K562 (cell line): ENCODE measurements around the gene RPL28. TPM values are rescaled to one million over a fixed set of nuclear protein-coding genes. Genes with fewer than 3 reads are reported as not detected.

Source experiments
- DNMT1 ChIP-seq: fragments of 450-650 bp; IDR thresholded peaks from 2 replicates; pipeline ENCODE4 v1.6.1; 2016; ENCODE audit warnings: antibody characterized with exemption, mild to moderate bottlenecking
- NFYB ChIP-seq: IDR thresholded peaks from 2 replicates; pipeline ENCODE4 v1.6.1; 2011; ENCODE audit warnings: mild to moderate bottlenecking, moderate library complexity; ENCODE audit not compliant: insufficient read length; ENCODE audit errors: extremely low read depth
- NONO ChIP-seq, 2 experiments: fragments of 200-400 bp in 1 of 2; fragments of 450-650 bp in 1 of 2; formaldehyde crosslinking in 1 of 2; IDR thresholded peaks; 2 replicates each; pipeline ENCODE4 v1.6.1; 2017; ENCODE audit warnings: low read depth in 2 of 2, mild to moderate bottlenecking in 2 of 2, moderate library complexity in 2 of 2, low read length in 1 of 2
- PCBP2 ChIP-seq: fragments of 200-400 bp; formaldehyde crosslinking; IDR thresholded peaks from 2 replicates; pipeline ENCODE4 v1.6.1; 2018; ENCODE audit warnings: low read length, low read depth, mild to moderate bottlenecking, moderate library complexity; ENCODE audit not compliant: poor library complexity, severe bottlenecking
- POLR2A ChIP-seq: fragments of 450-650 bp; conservative IDR thresholded peaks from 2 replicates; pipeline ENCODE4 v1.6.1; 2016
- POLR2B ChIP-seq: fragments of 450-650 bp; IDR thresholded peaks from 2 replicates; pipeline ENCODE4 v1.6.1; 2018; ENCODE audit warnings: low read depth; ENCODE audit not compliant: partially characterized antibody
- RCOR1 ChIP-seq, 2 experiments: IDR thresholded peaks; 2 replicates each; pipeline ENCODE4 v1.6.1; 2012; ENCODE audit warnings: low read depth in 2 of 2, low read length in 2 of 2, borderline replicate concordance in 1 of 2, improper control_type of control experiment in 1 of 2
- STAT5A ChIP-seq: IDR thresholded peaks from 2 replicates; pipeline ENCODE4 v1.6.1; 2012; ENCODE audit warnings: low read length, inconsistent platforms, borderline replicate concordance
- TEAD1 ChIP-seq, 2 experiments: fragments of 450-650 bp in 1 of 2; sonication (generic) in 1 of 2; formaldehyde crosslinking; IDR thresholded peaks; 2 replicates each; pipeline versions ENCODE4 v1.4.0 to v1.8.0; 2020 to 2022; ENCODE audit warnings: mild to moderate bottlenecking in 2 of 2, missing genetic modification reagents in 1 of 2
- ZBED1 ChIP-seq: IDR thresholded peaks from 2 replicates; pipeline ENCODE4 v1.6.1; 2014
- ZFP36 ChIP-seq: fragments of 150-350 bp; IDR thresholded peaks from 2 replicates; pipeline ENCODE4 v1.6.1; 2018; ENCODE audit warnings: low read length, low read depth; ENCODE audit not compliant: partially characterized antibody
- ZNF780A ChIP-seq: fragments of 250-450 bp; sonication (Bioruptor Pico); IDR thresholded peaks from 2 replicates; pipeline ENCODE4 v1.5.0; 2021; ENCODE audit warnings: mild to moderate bottlenecking
- ZSCAN32 ChIP-seq: fragments of 450-650 bp; formaldehyde crosslinking; IDR thresholded peaks from 2 replicates; pipeline ENCODE4 v1.4.0; 2020; ENCODE audit warnings: mild to moderate bottlenecking, moderate library complexity
- polyA plus RNA-seq, 8 experiments: library from polyadenylated mRNA; depleted of rRNA in 4 of 8; stranded (reverse) in 5 of 8; unstranded in 3 of 8; fragments of >200 nt; fragmentation: Nextera tagmentation in 2 of 8; fragmentation: Illumina TruSeq in 1 of 8; extraction: Ambion mirVana in 2 of 8; extraction: Trizol in 1 of 8; gene quantifications; 2 replicates each; pipeline versions ENCODE4 v1.2.1 to v1.2.3, GENCODE V29; 2011 to 2014; ENCODE audit warnings: inconsistent platforms in 1 of 8, missing spikeins in 1 of 8
- total RNA-seq, 7 experiments: library from RNA; depleted of rRNA in 6 of 7; stranded (reverse); fragments of >200 nt in 6 of 7; fragmentation: Illumina TruSeq in 2 of 7; extraction: Trizol in 2 of 7; gene quantifications; 2 replicates each; pipeline versions ENCODE4 v1.2.1 to v1.2.3, GENCODE V29; 2011 to 2021; ENCODE audit warnings: low replicate concordance in 1 of 7
- TF ChIP-seq, protein P1 (sequence below): IDR thresholded peaks from 2 replicates; pipeline ENCODE4 v1.6.1; 2016; ENCODE audit warnings: missing genetic modification characterization, missing compliant biosample characterization
- TF ChIP-seq, protein P2 (sequence below): fragments of 200-800 bp; sonication (Bioruptor generic); IDR thresholded peaks from 2 replicates; pipeline ENCODE4 v1.6.1; 2017; ENCODE audit warnings: missing genetic modification characterization, missing compliant biosample characterization

Gene RPL28
- total and polyA plus RNA-seq, 9 of the 15 experiments (the other 6 are each of a cell fraction or from before 2014, with no cell fraction given) = 124 to 3,106 (median 622) TPM

DNA sequence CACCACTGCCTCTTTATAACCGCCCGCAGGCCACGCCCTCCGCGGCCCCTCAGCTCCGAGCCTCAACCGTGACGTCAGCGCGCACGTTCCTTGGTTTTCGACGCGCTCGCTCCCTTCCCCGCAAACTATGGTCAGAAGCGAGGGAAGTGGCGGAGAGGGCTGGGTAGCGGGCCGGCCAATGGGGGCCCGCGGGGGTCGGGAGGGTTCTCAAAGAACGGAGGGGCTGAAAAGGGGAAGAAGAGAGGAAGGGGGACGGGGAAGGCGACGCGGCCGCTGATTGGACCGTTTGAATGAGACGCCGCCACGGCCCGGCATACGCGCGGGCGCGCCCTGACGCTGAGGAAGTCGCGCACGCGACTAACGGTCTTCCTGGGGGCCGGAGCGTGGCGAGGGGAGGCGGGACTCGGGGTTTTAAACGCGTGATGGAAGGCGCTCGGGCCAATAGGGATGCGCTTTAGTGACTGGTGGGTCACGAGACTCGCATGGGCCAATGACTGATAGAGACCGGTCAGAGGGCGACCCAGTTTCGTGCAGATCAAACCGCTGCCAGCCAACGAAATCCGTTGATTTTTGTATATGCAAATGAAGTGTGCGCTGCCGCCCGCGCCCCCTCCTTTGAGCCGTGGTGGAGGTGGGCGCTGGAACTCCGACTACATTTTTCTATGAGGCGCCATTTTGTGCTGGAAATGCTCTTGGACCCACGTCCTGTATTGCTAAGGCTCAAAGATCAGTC, 22.2 kb downstream of the RPL28 start (continued):
- TF ChIP-seq NONO (IDR thresholded peaks at IDR 0.05; ENCODE audit: low read depth in 2 of 2, low read length in 1 of 2) (no peak), POLR2B (peak; percentile 94), ZSCAN32 (CRISPR knock-in tag) (no peak), DNMT1 (no peak), PCBP2 (no peak), ZNF780A (no peak), NFYB (peak; percentile 83), TEAD1 (CRISPR knock-in tag; IDR thresholded peaks at IDR 0.05) (peak; percentile 35 to 79; a peak in 3 of 4 replicates), RCOR1 (IDR thresholded peaks at IDR 0.05; ENCODE audit: borderline replicate concordance in 1 of 2, low read depth in 2 of 2, low read length in 2 of 2) (peak in 1 of 2 experiments; percentile 70; a peak in 2 of 4 replicates), STAT5A (no peak), ZBED1 (no peak), ZFP36 (no peak), POLR2A (peak; percentile 59; the same call in 1 of the 2 replicates)
- TF ChIP-seq, protein P1, sequence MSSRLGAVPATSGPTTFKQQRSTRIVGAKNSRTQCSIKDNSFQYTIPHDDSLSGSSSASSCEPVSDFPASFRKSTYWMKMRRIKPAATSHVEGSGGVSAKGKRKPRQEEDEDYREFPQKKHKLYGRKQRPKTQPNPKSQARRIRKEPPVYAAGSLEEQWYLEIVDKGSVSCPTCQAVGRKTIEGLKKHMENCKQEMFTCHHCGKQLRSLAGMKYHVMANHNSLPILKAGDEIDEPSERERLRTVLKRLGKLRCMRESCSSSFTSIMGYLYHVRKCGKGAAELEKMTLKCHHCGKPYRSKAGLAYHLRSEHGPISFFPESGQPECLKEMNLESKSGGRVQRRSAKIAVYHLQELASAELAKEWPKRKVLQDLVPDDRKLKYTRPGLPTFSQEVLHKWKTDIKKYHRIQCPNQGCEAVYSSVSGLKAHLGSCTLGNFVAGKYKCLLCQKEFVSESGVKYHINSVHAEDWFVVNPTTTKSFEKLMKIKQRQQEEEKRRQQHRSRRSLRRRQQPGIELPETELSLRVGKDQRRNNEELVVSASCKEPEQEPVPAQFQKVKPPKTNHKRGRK (tag) = no peak
- TF ChIP-seq, protein P2, sequence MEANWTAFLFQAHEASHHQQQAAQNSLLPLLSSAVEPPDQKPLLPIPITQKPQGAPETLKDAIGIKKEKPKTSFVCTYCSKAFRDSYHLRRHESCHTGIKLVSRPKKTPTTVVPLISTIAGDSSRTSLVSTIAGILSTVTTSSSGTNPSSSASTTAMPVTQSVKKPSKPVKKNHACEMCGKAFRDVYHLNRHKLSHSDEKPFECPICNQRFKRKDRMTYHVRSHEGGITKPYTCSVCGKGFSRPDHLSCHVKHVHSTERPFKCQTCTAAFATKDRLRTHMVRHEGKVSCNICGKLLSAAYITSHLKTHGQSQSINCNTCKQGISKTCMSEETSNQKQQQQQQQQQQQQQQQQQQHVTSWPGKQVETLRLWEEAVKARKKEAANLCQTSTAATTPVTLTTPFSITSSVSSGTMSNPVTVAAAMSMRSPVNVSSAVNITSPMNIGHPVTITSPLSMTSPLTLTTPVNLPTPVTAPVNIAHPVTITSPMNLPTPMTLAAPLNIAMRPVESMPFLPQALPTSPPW (CRISPR knock-in tag) = peak; percentile 90
